Stimulated activated CD8-positive, alpha-beta memory T cell treated with anti-CD3 and anti-CD28 coated beads, Interleukin-15, amount 100 ng/mL, for 1 hour (primary cell): ENCODE data around the gene PKD1.

Experiments used
- DNase-seq: peaks from one replicate; pipeline ENCODE4 v3.0.0-alpha.2; 2020; ENCODE audit warnings: low read depth

Gene PKD1

GRCh38 chr16:2135770-2136490 is at the start of gene PKD1:
Gene PKD1 (minus strand): TSS chr16:2135898. CDS start chr16:2135689, 209 bp downstream.
- DNase-seq, result peak; percentile 96

- no peak for DNase-seq
Observed at GRCh38 chr16:2184962-2185361, 49.3 kb upstream of the PKD1 start.

- DNase-seq, result no peak
Observed at GRCh38 chr16:2184346-2184745, 48.6 kb upstream of the PKD1 start.

- no peak for DNase-seq
Observed at GRCh38 chr16:2183671-2184070, 48.0 kb upstream of the PKD1 start.

GRCh38 chr16:2181952-2182351 is 46.3 kb upstream of the PKD1 start:
- no peak for DNase-seq

GRCh38 chr16:2180962-2181923 is 45.5 kb upstream of the PKD1 start:
- DNase-seq, result no peak

GRCh38 chr16:2180461-2180860 is 44.8 kb upstream of the PKD1 start:
- no peak for DNase-seq

- DNase-seq, result no peak
Observed at GRCh38 chr16:2179576-2179975, 43.9 kb upstream of the PKD1 start.

- no peak for DNase-seq
Observed at GRCh38 chr16:2179107-2179501, 43.4 kb upstream of the PKD1 start.

GRCh38 chr16:2178321-2179106 is 42.8 kb upstream of the PKD1 start:
- DNase-seq, result no peak

GRCh38 chr16:2177561-2177960 is 41.9 kb upstream of the PKD1 start:
- no peak for DNase-seq

GRCh38 chr16:2177101-2177500 is 41.4 kb upstream of the PKD1 start:
- DNase-seq, result no peak

GRCh38 chr16:2176047-2176446 is 40.3 kb upstream of the PKD1 start:
- no peak for DNase-seq

GRCh38 chr16:2175454-2175853 is 39.8 kb upstream of the PKD1 start:
- DNase-seq, result no peak

- DNase-seq, result no peak
Observed at GRCh38 chr16:2174396-2175131, 38.9 kb upstream of the PKD1 start.

- DNase-seq, result no peak
Observed at GRCh38 chr16:2173916-2174315, 38.2 kb upstream of the PKD1 start.

GRCh38 chr16:2173366-2173765 is 37.7 kb upstream of the PKD1 start:
- DNase-seq, result no peak

GRCh38 chr16:2172688-2173335 is 37.1 kb upstream of the PKD1 start:
- DNase-seq, result no peak

GRCh38 chr16:2171601-2172178 is 36.0 kb upstream of the PKD1 start:
- no peak for DNase-seq

- DNase-seq, result no peak
Observed at GRCh38 chr16:2170587-2171435, 35.1 kb upstream of the PKD1 start.
